ENCODE data around the gene RPL3.
"Not testable (repeated sequence)": the region's sequence is repeated elsewhere in the genome, so short reads cannot be mapped to it uniquely, and the experiment has no call there.

The RPL3 gene

GRCh38 chr22:39319284-39320022 is at the start of gene RPL3:
TSS of gene RPL3 (minus strand) at chr22:39319623. CDS start at chr22:39319597, 26 bp downstream.
- peak; percentile 84 for DNase-seq

GRCh38 chr22:39369186-39369585 is 49.8 kb upstream of the RPL3 start:
- no peak for DNase-seq

- DNase-seq, result no peak
Measured at GRCh38 chr22:39368461-39368911, 49.1 kb upstream of the RPL3 start.

- no peak for DNase-seq
Measured at GRCh38 chr22:39367035-39367434, 47.6 kb upstream of the RPL3 start.

- no peak for DNase-seq
Measured at GRCh38 chr22:39365492-39365780, 46.0 kb upstream of the RPL3 start.

- no peak for DNase-seq
Measured at GRCh38 chr22:39364714-39365491, 45.5 kb upstream of the RPL3 start.

GRCh38 chr22:39363751-39364515 is 44.5 kb upstream of the RPL3 start:
- DNase-seq, result no peak

- no peak for DNase-seq
Measured at GRCh38 chr22:39362932-39363331, 43.5 kb upstream of the RPL3 start.

GRCh38 chr22:39362271-39362670 is 42.8 kb upstream of the RPL3 start:
- DNase-seq, result no peak

GRCh38 chr22:39361496-39361895 is 42.1 kb upstream of the RPL3 start:
- DNase-seq, result no peak

- no peak for DNase-seq
Measured at GRCh38 chr22:39360674-39361413, 41.4 kb upstream of the RPL3 start.

GRCh38 chr22:39360242-39360641 is 40.8 kb upstream of the RPL3 start:
- DNase-seq, result no peak

- no peak for DNase-seq
Measured at GRCh38 chr22:39359659-39360195, 40.3 kb upstream of the RPL3 start.

GRCh38 chr22:39358197-39358596 is 38.8 kb upstream of the RPL3 start:
- DNase-seq, result not testable (repeated sequence)

GRCh38 chr22:39357110-39358108 is 38.0 kb upstream of the RPL3 start:
- DNase-seq, result not testable (repeated sequence)

- no peak for DNase-seq
Measured at GRCh38 chr22:39356464-39356863, 37.0 kb upstream of the RPL3 start.

- not testable (repeated sequence) for DNase-seq
Measured at GRCh38 chr22:39355805-39356204, 36.4 kb upstream of the RPL3 start.

- DNase-seq, result no peak
Measured at GRCh38 chr22:39355080-39355479, 35.7 kb upstream of the RPL3 start.

- DNase-seq, result no peak
Measured at GRCh38 chr22:39353346-39353745, 33.9 kb upstream of the RPL3 start.

GRCh38 chr22:39352306-39352891 is 33.0 kb upstream of the RPL3 start:
- no peak for DNase-seq

GRCh38 chr22:39351689-39352214 is 32.3 kb upstream of the RPL3 start:
- no peak for DNase-seq

Measured in NCI-H1436 treated with DMSO at 0.1 percent for 48 hours (cell line).